NCI-H510A (cell line): ENCODE results near the gene LGALS3BP.
A peak's percentile ranks its signal among the peaks of the same experiment; 100 is the strongest.
"Not testable (repeated sequence)": the region's sequence is repeated elsewhere in the genome, so short reads cannot be mapped to it uniquely, and the experiment has no call there.

Experiments used
- DNase-seq: peaks from one replicate; lab custom pipeline; 2025; lab: John Stamatoyannopoulos, UW

The LGALS3BP gene, protein sequence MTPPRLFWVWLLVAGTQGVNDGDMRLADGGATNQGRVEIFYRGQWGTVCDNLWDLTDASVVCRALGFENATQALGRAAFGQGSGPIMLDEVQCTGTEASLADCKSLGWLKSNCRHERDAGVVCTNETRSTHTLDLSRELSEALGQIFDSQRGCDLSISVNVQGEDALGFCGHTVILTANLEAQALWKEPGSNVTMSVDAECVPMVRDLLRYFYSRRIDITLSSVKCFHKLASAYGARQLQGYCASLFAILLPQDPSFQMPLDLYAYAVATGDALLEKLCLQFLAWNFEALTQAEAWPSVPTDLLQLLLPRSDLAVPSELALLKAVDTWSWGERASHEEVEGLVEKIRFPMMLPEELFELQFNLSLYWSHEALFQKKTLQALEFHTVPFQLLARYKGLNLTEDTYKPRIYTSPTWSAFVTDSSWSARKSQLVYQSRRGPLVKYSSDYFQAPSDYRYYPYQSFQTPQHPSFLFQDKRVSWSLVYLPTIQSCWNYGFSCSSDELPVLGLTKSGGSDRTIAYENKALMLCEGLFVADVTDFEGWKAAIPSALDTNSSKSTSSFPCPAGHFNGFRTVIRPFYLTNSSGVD

DNA sequence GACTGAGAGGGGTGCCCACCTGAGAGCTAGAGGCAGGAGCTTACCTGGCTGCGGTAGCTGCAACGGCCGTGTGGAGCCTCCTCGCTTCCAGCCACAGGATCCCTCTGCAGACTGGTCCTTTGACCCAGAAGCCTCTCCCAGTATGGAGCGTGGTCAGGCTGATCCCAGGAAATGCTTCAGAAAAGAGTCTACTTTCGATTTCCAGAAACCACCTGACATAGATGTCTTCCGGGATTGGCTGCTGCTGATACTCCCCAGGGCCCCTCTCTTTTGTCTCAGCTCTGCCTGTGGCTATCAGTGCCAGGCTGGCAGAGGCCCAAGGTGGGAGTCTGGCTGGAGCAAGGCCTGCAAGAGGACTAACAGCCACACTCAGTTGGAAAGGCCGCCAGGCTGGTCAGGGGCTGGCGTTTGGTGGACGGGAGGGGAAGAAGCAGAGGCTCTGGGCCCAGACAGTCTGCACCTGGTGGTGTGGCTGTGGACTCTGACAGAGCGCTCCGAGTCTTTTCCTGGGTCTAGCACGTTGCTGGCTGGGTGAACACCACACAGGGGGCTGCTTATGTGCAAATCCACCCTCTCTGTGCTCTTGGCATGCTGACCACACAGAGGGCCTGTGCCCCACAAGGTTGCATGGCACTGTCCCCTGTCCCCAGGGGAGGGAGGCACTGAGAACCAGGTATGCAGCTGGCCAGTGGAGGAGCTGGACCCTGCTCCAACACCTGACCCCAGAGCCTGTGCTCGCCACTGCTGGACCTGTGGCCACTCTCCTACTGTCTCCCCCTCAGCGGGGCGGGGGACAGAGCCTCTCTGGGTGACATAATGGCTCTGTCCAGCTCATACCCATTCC is at the start of gene LGALS3BP:
TSS of gene LGALS3BP (minus strand) at position 144 of the 844 bp plus-strand sequence. CDS start 2,732 bp downstream, outside the sequence.
- peak; percentile 91 for DNase-seq

GRCh38 chr17:79028496-79029326 is 49.0 kb upstream of the LGALS3BP start:
- DNase-seq, result no peak

- DNase-seq, result no peak
These were observed 48.3 kb upstream of the LGALS3BP start for GRCh38 chr17:79027925-79028491.

- no peak for DNase-seq
These were observed 47.7 kb upstream of the LGALS3BP start for GRCh38 chr17:79027274-79027924.

DNA sequence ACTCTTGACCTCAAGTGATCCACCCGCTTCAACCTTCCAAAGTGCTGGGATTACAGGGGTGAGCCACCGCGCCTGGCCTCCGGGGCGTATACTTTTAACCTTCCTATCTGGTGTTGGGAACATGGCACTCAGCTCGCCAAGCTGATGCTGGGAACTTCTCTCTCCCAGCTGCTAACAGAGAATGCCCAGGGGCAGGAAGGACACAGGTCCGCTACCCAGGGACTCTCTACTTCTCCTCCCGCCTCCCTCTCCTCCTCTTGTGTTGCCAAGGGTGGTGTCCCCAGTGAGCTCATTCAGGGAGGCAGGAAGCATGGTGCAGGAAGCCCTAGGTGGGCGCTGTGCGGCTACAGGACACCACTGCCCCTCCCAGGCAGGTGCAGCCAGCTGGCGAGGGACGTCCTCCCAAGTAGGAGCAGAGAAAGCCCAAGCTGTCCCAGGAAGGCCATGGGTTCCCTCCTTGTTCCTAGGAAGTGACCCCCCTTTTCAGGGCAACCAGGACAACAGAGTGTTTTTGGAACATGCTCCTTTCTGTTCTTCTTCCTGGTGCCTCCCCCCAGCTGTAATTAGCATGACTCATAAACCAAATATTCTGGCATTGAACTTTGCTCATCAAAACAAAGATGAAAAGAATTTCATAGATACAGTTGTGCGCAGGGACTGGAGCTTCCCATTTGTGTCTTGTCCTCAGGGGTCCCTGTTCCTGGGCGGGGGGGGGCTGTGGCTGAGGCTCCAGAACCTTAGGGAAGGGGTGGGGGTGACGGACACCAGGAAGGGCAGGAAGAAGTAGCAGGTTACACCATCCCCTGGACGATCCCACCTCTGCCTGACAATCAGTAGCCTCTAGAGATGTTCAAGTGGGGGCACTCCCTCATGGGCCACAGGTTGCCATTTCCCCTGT is 46.9 kb upstream of the LGALS3BP start:
- no peak for DNase-seq

- no peak for DNase-seq
These were observed 45.4 kb upstream of the LGALS3BP start for GRCh38 chr17:79024901-79025737.

DNA sequence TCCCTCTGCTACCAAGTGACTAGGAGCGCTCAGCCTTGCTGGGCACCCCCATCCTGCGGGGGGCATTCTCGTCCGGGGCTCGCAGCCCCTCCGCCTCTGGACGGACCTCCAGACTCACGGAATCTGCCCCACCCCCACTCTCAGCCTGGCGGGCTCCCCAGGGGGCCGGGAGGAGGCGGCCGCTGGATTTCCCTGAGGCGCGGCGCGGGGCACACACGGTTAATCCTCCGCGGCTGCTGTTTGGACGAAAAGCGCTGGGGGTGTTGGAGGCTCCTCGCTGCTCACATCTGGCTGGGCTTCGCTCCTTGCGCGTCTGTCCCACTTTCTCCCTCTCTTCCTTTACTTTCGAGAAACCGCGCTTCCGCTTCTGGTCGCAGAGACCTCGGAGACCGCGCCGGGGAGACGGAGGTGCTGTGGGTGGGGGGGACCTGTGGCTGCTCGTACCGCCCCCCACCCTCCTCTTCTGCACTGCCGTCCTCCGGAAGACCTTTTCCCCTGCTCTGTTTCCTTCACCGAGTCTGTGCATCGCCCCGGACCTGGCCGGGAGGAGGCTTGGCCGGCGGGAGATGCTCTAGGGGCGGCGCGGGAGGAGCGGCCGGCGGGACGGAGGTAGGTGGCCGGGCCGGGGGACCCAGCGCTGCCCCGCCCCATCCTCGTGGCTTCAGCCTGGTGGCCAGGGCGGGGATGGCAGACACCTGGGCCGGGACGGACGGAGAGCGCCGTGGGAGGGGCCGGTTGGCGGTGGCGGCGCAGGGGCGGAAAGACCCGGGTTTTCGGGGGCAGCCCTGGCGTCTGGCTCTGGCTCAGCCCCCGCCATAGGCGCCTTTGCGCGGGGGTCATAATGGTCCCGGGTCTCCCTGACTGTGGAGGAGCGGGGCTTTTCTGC is 44.4 kb upstream of the LGALS3BP start, which contains the start of gene C1QTNF1:
TSS of gene C1QTNF1 (plus strand) at position 284 of the 886 bp plus-strand sequence. CDS start 19,800 bp downstream, outside the sequence.
- DNase-seq, result peak; percentile 56

DNA sequence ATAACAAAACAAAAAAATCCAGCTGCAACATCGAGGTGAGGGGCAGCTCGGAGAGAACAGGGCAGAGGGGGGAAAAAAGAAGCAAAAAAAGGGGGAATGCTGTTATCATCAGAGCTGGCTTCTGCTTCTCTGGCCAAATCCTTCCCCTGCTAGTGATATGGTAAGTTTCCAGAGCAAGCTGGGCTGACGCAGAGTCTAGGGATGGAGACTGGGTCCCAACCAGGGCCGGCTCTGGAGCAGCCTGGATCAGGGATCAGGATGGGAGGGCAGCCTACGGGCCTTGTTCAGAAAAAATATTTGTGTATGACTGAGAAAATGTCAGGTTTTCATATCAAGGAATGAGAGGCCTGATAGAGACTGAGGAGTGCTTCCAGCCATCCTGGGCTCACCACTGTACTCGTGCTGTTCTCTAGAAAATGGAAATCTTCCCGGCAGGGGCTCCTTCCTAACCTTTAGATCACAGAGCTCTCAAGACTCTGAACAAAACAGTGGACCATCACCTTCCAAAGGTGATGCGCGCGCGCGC is 43.5 kb upstream of the LGALS3BP start:
- DNase-seq, result no peak

GRCh38 chr17:79022507-79022991 is 42.8 kb upstream of the LGALS3BP start:
- DNase-seq, result no peak

- DNase-seq, result not testable (repeated sequence)
These were observed 42.2 kb upstream of the LGALS3BP start for GRCh38 chr17:79021929-79022328.

DNA sequence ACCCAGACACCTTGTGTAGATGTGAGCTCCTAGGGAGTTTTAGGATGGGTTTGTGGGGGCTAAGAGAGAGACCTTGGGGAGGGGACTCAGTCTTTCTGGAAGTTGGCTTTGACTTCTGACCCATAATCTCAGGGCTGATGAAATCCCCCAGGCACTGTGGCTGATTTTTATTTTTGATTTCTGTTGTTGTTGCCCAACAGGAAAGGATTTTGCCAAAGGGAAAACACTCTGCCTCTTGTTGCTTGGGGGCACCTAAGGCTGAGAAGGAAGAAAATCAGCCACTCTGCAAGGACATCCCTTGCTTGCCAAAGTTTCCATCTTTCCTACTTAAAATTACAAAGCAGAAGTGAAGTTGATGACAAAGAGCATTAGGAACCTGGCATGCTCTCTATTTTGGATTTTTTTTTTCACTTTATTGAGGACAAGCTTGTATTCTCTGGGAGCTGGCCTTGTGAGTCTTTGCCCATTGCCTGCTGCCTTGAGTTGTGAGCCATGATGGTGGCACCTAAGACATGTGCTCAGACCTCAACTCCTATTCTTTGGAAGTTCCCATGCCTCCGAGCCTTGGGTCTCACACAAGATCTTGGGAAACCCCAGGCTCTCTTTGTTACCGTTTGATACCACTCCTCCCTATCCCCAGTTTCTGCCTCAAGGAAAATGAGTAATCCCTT is 41.0 kb upstream of the LGALS3BP start:
- DNase-seq, result no peak

GRCh38 chr17:79019632-79020584 is 40.2 kb upstream of the LGALS3BP start:
- DNase-seq, result no peak

DNA sequence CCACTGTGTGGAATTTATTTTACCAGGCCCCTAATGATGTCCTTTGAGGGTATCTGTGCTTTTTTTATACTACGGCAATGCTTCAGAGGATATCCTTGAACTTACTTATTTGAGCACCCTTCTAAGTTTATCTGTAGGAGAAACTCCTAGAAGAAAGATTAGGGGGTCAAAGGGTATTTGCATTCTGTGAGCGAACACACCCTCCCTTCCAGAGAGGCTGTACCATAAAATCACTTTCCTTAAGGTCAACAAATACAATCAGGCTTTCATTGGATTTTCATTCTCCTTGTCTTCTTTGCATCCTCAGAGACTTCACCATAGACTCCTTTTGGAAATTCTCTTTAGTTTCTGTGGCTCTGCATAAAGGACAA is 39.5 kb upstream of the LGALS3BP start:
- no peak for DNase-seq

DNA sequence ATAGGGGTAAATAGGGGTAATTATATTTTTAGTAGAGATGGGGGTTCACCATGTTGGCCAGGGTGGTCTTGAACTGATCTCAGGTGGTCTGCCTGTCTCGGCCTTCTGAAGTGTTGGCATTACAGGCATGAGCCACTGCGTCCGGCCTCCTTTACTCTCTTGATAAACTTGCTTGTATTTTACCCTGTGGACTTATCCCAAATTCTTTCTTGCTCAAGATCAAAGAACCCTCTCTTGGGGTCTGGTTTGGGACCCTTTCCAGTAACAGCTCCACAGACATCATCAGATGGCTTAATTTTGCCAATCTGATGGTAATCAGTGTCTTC is 38.6 kb upstream of the LGALS3BP start:
- no peak for DNase-seq

GRCh38 chr17:79017546-79018369 is 38.0 kb upstream of the LGALS3BP start:
- DNase-seq, result no peak
